Heart right ventricle (tissue), 16 donors: ENCODE data around the gene PRKN. TPM values are rescaled to one million over a fixed set of nuclear protein-coding genes. Genes with fewer than 3 reads are reported as not detected.

ENCODE experiments used
- ATAC-seq, 8 donors: fragments of 200-7000 bp; cut with Tn5 transposase; one replicate each; pipeline ENCODE4 v1.9.1; 2020; ENCODE audit warnings: mild to moderate bottlenecking in 8 of 8, moderate library complexity in 8 of 8, moderate number of reproducible peaks in 1 of 8
- DNase-seq, 2 donors: peaks; one replicate each; pipeline ENCODE4 v3.0.0-alpha.2; 2020
- H3K27ac ChIP-seq, 10 donors: fragments of 200-600 bp; sonication (generic) in 2 of 10; one replicate each; pipeline versions ENCODE4 v1.5.0 to v1.8.0; 2020 to 2022; ENCODE audit warnings: mild to moderate bottlenecking in 3 of 10
- H3K27me3 ChIP-seq, 7 donors: fragments of 200-600 bp; one replicate each; pipeline ENCODE4 v1.8.0; 2021 to 2022; ENCODE audit warnings: mild to moderate bottlenecking in 2 of 7
- H3K36me3 ChIP-seq, 9 donors: fragments of 200-600 bp; sonication (generic) in 1 of 9; one replicate each; pipeline versions ENCODE4 v1.5.0 to v1.8.0; 2020 to 2022; ENCODE audit warnings: mild to moderate bottlenecking in 2 of 9
- H3K4me1 ChIP-seq, 9 donors: fragments of 200-600 bp; sonication (generic) in 1 of 9; one replicate each; pipeline versions ENCODE4 v1.5.0 to v1.8.0; 2020 to 2022; ENCODE audit warnings: mild to moderate bottlenecking in 4 of 9
- H3K4me3 ChIP-seq, 10 donors: fragments of 200-600 bp; sonication (generic) in 2 of 10; one replicate each; pipeline versions ENCODE4 v1.5.0 to v1.8.0; 2020 to 2022; ENCODE audit warnings: mild to moderate bottlenecking in 7 of 10, moderate library complexity in 2 of 10
- H3K9me3 ChIP-seq, 11 donors: fragments of 200-600 bp in 10 of 11; sonication (generic) in 2 of 11; one replicate each; pipeline versions ENCODE4 v1.5.0 to v1.8.0; 2013 to 2022; ENCODE audit warnings: mild to moderate bottlenecking in 2 of 11, control low read depth in 1 of 11, moderate library complexity in 1 of 11
- WGBS, 2 donors: extraction: QIAGEN DNeasy Blood & Tissue Kit; methylation state at CpG; one replicate each; pipeline ENCODE4 v1.1.7; 2013; ENCODE audit warnings: inconsistent platforms in 1 of 2; 5-methylcytosine and 5-hydroxymethylcytosine counted together
- intact Hi-C, 10 donors: fragments of 100-400 bp; cut with DNase I; formaldehyde crosslinking; loops; one replicate each; pipeline versions ENCODE4 v1.11.1 to v1.14.2; 2022
- polyA plus RNA-seq, 2 donors: library from polyadenylated mRNA; stranded (reverse); fragments of 200-250 nt; gene quantifications; one replicate each; pipeline ENCODE4 v1.2.3, GENCODE V29; 2013
- total RNA-seq, 10 donors: library from RNA; stranded (reverse); fragmentation: NEBNext Ultra II Directional in 3 of 10; extraction: Animal tissue kit (Norgen Biotek cat#: 25700) in 3 of 10; gene quantifications; one replicate each; pipeline versions ENCODE4 v1.2.1 to v1.2.4, GENCODE V29; 2021 to 2023
- TF ChIP-seq, protein P1 (sequence below), 9 donors: fragments of 200-600 bp; sonication (generic) in 2 of 9; IDR thresholded peaks; one replicate each; pipeline versions ENCODE4 v1.5.0 to v1.8.0; 2021 to 2022; ENCODE audit warnings: antibody characterized with exemption in 9 of 9, mild to moderate bottlenecking in 5 of 9, moderate library complexity in 1 of 9
- donor health status: Arrhythmogenic right ventricular cardiomyopathy.
- donor health status: ischemic (EF 13 %, LVEDD 7.1; RV severe dilation, severe dysfunction).
- donor health status: healthy with polysubstance abuse.
- donor health status: DM: no; HTN: yes; CAD: no.
- donor health status: DM: no; HTN: no; CAD: no.
- donor health status: ischemic (EF 25% LVEDD 6.9; RV normal size, moderate dysfunction).
- donor health status: ischemic (EF 25% LVEDD 5.7; RV mildly dilated, moderate dysfunction).
- donor health status: healthy.
- donor health status: DM: yes; HTN: yes; CAD: no.
- donor health status: Ischemic cardiomyopathy.
- donor health status: ischemic (EF 35%, LVEDD 5.7; RV mildly dilated, moderate dysfunction).
- donor health status: nonischemic (EF 11% LVEDD 7.7; RV severe dilation, severe dysfunction).
- donor health status: DM: yes; HTN: yes; CAD: no.
- donor health status: PGD.
- donor health status: ischemic (EF 29% LVEDD 5.4; RV normal size, mild dysfunction).
- donor health status: nonischemic (EF 23%, LVEDD 6.1; RV moderate dilation, normal function).

The PRKN gene
- total and polyA plus RNA-seq, 12 donors, result 2.3 to 27.7 (median 26.3) TPM

GRCh38 chr6:161676586-161676985, 1051.0 kb downstream of the PRKN start:
- WGBS, 2 donors, result 98% methylated on average over 3 of the region's 3 CpGs
- H3K27me3 ChIP-seq, result no peaks in the 10 kb centered on the region
- no peak for ATAC-seq
- no peaks in the 10 kb centered on the region for H3K36me3 ChIP-seq
- no peak overlapping the region for H3K4me3 ChIP-seq
- intact Hi-C loops, result no loop called here
- DNase-seq, result no peak
- H3K4me1 ChIP-seq, result no peaks in the 10 kb centered on the region
- TF ChIP-seq, protein P1, sequence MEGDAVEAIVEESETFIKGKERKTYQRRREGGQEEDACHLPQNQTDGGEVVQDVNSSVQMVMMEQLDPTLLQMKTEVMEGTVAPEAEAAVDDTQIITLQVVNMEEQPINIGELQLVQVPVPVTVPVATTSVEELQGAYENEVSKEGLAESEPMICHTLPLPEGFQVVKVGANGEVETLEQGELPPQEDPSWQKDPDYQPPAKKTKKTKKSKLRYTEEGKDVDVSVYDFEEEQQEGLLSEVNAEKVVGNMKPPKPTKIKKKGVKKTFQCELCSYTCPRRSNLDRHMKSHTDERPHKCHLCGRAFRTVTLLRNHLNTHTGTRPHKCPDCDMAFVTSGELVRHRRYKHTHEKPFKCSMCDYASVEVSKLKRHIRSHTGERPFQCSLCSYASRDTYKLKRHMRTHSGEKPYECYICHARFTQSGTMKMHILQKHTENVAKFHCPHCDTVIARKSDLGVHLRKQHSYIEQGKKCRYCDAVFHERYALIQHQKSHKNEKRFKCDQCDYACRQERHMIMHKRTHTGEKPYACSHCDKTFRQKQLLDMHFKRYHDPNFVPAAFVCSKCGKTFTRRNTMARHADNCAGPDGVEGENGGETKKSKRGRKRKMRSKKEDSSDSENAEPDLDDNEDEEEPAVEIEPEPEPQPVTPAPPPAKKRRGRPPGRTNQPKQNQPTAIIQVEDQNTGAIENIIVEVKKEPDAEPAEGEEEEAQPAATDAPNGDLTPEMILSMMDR (IDR thresholded peaks at IDR 0.05), result no peak
- no peaks in the 10 kb centered on the region for H3K9me3 ChIP-seq
- no peak overlapping the region for H3K27ac ChIP-seq

DNA sequence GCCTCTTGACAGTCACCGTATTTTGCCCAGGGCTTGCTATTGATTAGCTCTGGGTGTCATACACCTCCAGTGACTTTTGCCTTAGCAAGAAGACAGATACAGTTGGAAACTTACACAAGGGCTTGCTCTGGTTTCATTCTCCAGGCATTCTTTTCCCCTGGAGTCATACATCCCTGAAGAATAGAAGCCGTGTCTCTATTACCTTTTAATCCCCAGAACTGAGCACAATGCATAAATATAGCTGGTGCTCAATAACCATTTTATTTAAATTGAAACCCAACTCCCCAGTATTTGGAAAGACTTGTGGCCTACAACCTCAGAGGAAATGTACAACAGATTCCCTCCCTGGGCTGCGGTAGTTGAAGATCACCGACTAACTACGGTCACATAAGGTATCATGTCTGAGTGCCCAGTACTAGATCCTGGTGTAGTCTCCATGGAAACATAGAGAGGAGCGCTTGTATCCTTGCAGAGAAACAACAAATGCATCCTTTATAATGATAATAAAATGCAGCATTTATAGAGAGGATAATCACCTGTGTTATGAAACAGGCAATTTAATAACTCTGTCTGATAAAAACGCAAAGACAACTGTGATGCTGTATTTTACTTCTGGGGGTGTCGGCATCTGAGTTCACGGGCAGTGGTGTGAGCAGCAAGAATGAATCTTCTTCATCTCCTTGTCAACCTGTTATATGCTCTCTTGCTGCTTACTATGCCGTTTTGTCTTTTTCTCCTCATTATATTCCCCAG, 1052.5 kb downstream of the PRKN start:
- H3K36me3 ChIP-seq, result no peaks in the 10 kb centered on the region
- 93% methylated on average over 10 of the region's 10 CpGs for whole genome bisulfite sequencing, 2 donors

DNA sequence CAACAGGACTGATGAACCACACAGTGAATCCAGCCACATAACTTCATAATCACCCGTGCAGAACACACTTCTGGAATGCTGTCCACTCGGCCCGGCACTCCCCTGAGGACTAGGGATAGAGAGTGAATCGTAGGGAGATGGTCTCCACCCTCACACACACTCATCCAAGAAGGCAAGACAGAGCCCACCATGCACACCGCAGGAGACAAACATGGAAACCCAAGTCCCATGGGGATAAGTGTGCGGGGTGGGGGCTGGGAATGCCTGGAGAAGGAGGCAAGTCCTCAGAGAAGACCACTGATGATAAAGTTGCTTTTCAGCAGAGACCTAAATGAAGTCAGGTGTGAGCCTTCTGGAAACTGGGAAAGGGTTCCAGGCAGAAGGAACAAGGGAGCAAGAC, 1054.5 kb downstream of the PRKN start:
- 88 to 90% methylated on average over 6 of the region's 6 CpGs for WGBS, 2 donors

More for the DNA sequence above, 1052.5 kb downstream of the PRKN start:
- no peaks in the 10 kb centered on the region for H3K9me3 ChIP-seq
- DNase-seq, result no peak
- no peak overlapping the region for H3K4me3 ChIP-seq
- no peak overlapping the region for H3K27ac ChIP-seq
- H3K27me3 ChIP-seq, result no peaks in the 10 kb centered on the region
- TF ChIP-seq, protein P1 (IDR thresholded peaks at IDR 0.05), result no peak
- no peak for ATAC-seq
- H3K4me1 ChIP-seq, result no peaks in the 10 kb centered on the region
- intact Hi-C loops, result no loop called here

GRCh38 chr6:161671117-161671516, 1056.4 kb downstream of the PRKN start:
- intact Hi-C loops, result no loop called here
- H3K27ac ChIP-seq, result no peak overlapping the region
- H3K4me3 ChIP-seq, result no peak overlapping the region
- ATAC-seq (no peak), DNase-seq (no peak)
- H3K4me1 ChIP-seq, result no peaks in the 10 kb centered on the region
- H3K27me3 ChIP-seq, result no peaks in the 10 kb centered on the region
- H3K36me3 ChIP-seq, result no peaks in the 10 kb centered on the region
- H3K9me3 ChIP-seq, result no peaks in the 10 kb centered on the region
- 88 to 95% methylated on average over 9 of the region's 9 CpGs for WGBS, 2 donors
- TF ChIP-seq, protein P1 (IDR thresholded peaks at IDR 0.05), result no peak

More for the DNA sequence above, 1054.5 kb downstream of the PRKN start:
- intact Hi-C loops, result no loop called here
- no peaks in the 10 kb centered on the region for H3K36me3 ChIP-seq
- no peaks in the 10 kb centered on the region for H3K4me1 ChIP-seq
- TF ChIP-seq, protein P1 (IDR thresholded peaks at IDR 0.05), result no peak
- DNase-seq, result no peak
- no peak for ATAC-seq
- no peak overlapping the region for H3K27ac ChIP-seq
- no peaks in the 10 kb centered on the region for H3K9me3 ChIP-seq
- H3K4me3 ChIP-seq, result no peak overlapping the region
- no peaks in the 10 kb centered on the region for H3K27me3 ChIP-seq
